HEK293 (cell line): ENCODE results near the gene ETV7.

Experiments used
- ZBTB26 ChIP-seq: fragments of 450-650 bp; formaldehyde crosslinking; optimal IDR thresholded peaks from 2 replicates; pipeline ENCODE3; 2016; ENCODE audit warnings: missing biosample characterization, mild to moderate bottlenecking, missing genetic modification characterization
- ZNF138 ChIP-seq: fragments of 450-650 bp; formaldehyde crosslinking; IDR thresholded peaks from 2 replicates; pipeline ENCODE4 v1.5.1; 2016; ENCODE audit warnings: missing biosample characterization, missing genetic modification characterization, borderline replicate concordance
- ZNF274 ChIP-seq, 2 experiments: fragments of 200-500 bp in 1 of 2; fragments of 450-650 bp in 1 of 2; sonication (Bioruptor generic) in 1 of 2; formaldehyde crosslinking in 1 of 2; IDR thresholded peaks; 2 replicates each; pipeline versions ENCODE4 v1.5.1 to v1.6.1; 2014 to 2016; ENCODE audit warnings: borderline replicate concordance in 1 of 2, inconsistent platforms in 1 of 2, low read length in 1 of 2, missing biosample characterization in 1 of 2, missing genetic modification characterization in 1 of 2
- ZNF354C ChIP-seq: fragments of 450-650 bp; formaldehyde crosslinking; IDR thresholded peaks from 2 replicates; pipeline ENCODE4 v1.5.1; 2016; ENCODE audit warnings: missing biosample characterization, missing genetic modification characterization, low read depth, borderline replicate concordance
- ZNF626 ChIP-seq: fragments of 450-650 bp; sonication (Bioruptor Pico); formaldehyde crosslinking; IDR thresholded peaks from 2 replicates; pipeline ENCODE4 v1.5.1; 2018; ENCODE audit warnings: missing biosample characterization, missing genetic modification characterization, inconsistent platforms
- ZNF660 ChIP-seq: fragments of 450-650 bp; IDR thresholded peaks from 2 replicates; pipeline ENCODE4 v1.5.1; 2018; ENCODE audit warnings: missing biosample characterization, mild to moderate bottlenecking, missing genetic modification characterization
- ZSCAN30 ChIP-seq: fragments of 450-650 bp; IDR thresholded peaks from 2 replicates; pipeline ENCODE4 v1.5.1; 2018; ENCODE audit warnings: missing biosample characterization, mild to moderate bottlenecking, missing genetic modification characterization, moderate library complexity

- TF ChIP-seq ZBTB26 (tag by site-specific recombination) (no peak), ZNF354C (tag by site-specific recombination) (no peak), ZNF660 (no peak), ZSCAN30 (tag by site-specific recombination) (no peak), ZNF274 (IDR thresholded peaks at IDR 0.05; ENCODE audit: low read length) (no peak), ZNF274 (tag by site-specific recombination; IDR thresholded peaks at IDR 0.05; ENCODE audit: borderline replicate concordance) (no peak), ZNF626 (no peak), ZNF138 (tag by site-specific recombination) (no peak)
Observed at GRCh38 chr6:36392621-36393020, 5.2 kb upstream of the ETV7 start.
